T-helper 2 cell (primary cell): Measurements from ENCODE around the gene GP1BA.

Experiments used
- DNase-seq, 5 experiments: peaks; one replicate each; pipeline versions ENCODE4 v3.0.0 to v3.0.0-alpha.2; 2012 to 2022

Gene GP1BA

GRCh38 chr17:4951486-4951885, 19.4 kb downstream of the GP1BA start:
- no peak for DNase-seq

DNA sequence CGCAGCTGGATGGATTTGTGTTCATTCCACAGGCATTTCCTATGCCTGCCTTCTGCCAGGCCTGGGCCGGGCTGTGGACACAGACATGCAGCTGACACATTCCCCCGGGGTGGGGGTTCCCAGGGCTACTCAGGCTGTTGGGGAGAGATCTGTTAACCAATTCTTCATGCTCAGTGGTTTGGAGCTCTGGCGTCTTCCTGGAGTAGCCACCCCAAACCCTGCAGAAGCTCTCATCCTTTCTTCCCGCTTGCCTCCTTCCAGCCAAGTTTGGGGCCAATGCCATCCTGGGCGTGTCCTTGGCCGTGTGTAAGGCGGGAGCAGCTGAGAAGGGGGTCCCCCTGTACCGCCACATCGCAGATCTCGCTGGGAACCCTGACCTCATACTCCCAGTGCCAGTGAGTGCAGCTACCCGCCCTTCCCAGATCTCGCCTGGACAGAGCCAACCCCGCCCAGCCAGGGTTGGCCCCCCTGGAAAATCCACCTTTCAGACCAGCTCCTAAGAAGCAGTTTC, 21.4 kb downstream of the GP1BA start:
- no peak for DNase-seq

GRCh38 chr17:4955091-4955490, 23.0 kb downstream of the GP1BA start:
- DNase-seq: no peak

DNA sequence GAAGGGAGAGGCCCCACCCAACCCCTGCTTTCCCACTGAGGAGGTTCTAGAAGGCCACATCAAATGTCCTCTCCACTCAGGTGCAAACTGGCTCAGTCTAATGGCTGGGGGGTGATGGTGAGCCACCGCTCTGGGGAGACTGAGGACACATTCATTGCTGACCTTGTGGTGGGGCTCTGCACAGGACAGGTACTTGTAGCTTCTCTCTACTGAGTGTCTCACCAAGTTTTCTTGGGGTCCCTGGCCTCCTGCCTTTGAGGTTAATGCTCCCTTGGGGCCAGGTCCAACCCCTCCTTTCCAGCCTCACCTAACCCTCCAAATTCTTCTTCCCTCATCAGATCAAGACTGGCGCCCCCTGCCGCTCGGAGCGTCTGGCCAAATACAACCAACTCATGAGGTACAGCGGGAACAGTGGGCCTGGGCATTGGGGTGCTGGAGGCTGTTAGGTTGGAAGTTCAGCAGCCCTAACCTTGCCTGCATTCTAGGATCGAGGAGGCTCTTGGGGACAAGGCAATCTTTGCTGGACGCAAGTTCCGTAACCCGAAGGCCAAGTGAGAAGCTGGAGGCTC, 24.5 kb downstream of the GP1BA start:
- DNase-seq: peak in 2 of 5 experiments; percentile 27 to 48

DNA sequence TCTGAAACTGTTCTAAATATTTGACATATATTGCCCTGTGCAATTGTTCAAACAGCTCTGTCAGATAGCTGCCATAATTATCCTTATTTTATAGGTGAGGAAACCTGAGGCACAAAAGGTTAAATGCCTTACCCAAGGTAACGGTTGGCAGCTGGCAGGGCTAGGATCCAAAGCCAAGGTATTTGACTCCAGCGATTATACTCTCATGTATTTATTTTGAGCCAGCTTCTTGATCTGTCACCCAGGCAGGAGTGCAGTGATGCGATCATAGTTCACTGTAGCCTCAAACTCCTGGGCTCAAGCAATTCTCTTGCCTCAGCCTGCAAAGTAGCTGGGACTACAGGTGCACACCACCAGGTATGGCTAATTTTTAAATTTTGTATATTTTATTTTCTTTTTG, 26.0 kb downstream of the GP1BA start:
- no peak for DNase-seq

DNA sequence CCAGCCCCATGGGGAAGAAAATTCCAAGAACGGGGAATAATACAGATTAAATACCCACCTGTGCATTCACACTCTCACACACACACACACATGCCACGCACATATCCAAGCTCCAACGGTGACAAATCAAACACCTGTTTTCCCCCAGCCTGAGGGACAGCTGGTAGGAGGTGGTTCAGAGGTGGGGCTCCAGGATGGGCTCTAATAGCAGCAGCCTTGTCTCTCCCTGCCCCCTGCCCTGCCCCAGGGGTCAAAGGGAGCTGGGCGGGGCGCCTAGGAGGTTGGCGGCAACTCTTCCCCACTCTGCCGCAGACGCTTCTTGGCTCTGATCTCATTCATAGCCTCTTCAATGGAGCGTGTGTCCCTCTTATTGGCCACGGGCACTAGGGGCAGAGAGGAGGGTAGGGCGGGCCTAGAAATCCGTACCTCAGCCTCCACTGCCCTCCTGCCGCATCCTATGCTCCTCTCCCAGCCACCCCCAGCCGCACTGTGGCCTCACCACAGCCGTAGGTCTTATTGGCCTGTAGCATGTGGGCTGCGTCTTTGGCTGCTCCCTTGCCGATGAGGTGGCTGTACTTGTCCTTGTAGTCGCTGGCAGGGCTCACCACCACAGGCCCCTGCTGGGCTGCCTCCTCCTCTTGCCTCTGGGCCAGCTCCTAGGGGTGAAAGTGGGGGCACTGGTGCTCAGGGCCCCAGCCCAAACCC, 27.3 kb downstream of the GP1BA start:
- DNase-seq: no peak

DNA sequence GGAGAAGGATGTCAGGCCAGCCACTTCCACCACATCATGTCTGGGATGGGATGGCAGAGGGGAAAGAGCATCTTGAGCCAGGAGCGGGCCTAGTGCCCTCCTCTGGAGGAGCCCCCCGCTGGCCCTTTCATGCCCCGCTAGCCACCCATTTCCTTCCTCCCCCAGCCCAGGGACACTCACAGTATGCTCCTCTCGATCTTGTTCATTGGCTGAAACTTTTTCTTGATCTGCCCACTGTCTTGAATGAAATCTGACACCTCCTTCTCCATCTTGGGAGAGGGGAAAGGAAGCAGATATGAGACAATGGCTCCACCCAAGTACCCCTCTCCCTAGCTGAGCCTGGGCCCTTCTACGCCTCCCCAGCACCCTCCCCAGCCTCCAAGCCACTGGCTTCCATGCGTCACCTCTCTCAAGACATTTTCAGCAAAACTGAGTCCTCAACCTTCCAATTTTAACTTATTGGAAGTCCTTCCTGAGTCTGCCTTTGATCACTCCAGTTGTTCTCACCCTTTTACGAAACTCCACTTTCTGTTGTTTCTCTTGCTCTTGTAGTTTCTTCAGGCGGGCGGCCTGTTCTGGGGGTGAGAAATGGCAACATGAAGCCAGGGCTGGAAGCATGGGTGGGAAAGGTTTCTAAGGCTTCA, 28.3 kb downstream of the GP1BA start:
- no peak for DNase-seq

GRCh38 chr17:4965311-4965986, 33.4 kb downstream of the GP1BA start:
- DNase-seq: no peak

DNA sequence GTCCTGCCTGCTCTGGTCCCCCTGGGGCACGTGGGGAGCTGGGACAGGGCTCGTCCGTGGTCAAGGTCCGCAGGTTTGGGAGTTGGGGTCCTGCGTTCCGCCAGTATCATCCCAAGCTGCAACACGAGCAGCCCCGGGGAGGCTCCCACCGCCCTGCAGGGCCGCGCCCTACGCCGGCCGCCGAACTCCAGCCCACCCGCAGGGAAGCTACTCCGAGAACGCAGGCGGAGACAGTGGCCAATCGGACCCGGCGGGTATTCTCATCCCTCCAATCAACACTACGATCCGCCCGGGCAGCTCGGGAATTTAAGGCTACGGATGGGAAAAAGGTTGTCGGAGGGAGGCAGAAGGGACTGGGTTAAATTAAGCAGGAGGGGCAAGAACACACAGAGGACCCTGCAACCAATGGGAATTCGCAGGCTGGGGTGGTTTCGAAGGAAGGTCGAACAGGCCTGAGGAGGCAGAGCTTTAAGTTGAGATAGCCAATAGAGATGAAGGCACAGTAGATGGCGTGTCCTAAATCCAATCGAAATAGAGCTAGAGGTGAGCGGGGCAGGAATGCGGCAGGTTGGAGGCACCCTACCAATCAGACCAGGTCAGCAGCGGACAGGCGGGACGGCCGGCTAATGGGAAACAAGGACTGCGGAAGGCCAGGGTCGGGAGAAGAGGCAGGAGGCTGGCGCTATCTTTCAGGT, 34.9 kb downstream of the GP1BA start:
- peak; percentile 71 to 100 (median 89) for DNase-seq

DNA sequence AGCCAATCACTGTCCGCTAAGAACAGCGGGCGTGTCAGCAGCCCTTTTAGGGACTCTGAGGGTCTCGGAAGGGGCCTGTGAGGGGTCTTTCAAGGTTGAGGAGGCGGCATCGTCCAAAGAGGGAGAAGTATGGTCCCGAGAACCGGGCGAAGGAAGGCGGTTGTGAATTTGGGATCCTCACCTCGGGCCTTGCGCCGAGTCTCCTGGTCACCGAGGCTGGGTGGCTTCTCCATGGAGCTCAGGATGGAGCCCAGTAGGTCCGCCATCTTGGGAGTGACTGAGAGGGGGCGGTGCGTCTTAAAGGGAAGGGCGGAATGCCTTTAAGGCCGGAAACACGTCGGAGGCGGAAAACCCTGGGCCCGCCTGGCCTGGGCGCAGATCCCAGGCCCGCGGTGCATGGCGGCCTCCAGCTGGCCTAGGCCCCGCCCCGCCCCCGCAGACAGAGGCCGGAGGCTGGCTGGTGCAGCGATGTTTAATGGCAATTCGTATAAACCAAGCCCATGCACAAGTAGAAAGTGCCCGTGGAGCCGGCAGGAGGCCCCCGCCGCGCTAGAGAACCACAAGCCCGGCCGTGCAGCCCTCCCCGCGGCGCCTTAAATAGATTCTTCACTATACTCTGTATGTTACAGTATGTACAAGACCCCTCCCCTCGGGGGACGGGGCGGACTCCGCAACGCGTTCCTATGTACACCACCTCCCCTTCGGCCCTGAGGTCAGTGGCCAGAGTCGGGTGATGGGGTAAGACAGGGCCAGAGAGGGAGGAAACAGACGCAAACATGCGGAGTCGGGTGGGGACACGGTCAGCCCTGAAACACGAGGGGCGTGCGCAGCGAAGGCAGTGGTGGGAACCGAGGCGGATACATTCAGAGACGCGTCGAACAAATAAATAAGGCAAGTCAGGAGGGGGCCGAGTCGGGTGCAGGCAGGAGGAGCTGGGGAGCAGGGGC, 35.7 kb downstream of the GP1BA start, which contains the start of gene SPAG7:
Gene SPAG7 (minus strand): TSS at position 279 of the 947 bp plus-strand sequence. CDS start 13 bp downstream, at position 266.
- DNase-seq: peak; percentile 80 to 97 (median 88)

DNA sequence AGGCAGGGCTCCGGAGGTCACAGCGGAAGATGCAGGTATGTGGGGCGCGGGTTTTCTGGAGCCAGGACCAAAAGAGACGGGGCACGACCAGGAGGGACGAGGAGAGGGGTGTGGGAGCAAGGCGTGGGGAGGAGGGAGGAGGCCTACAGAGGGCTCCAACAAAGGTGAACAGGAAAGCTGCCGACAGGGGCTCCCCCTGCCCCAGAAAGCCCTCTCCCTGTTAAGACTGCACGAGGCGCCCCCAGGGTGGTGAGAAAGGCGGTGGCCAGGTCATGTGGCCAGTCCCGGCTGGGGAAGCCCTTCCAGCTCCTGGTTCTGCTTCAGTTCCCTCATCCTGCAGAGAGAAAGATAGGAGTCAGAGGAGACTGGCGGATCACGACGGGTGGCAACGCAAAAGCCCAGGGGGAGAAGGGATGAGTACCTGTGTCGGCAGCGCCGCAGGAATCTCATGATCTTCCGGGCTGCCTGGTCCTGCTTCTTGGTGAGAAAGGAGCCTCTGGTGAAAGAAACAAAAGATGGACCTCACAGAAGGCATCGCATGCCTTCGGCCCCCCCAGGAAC, 36.5 kb downstream of the GP1BA start:
- DNase-seq: peak in 1 of 5 experiments; percentile 9

DNA sequence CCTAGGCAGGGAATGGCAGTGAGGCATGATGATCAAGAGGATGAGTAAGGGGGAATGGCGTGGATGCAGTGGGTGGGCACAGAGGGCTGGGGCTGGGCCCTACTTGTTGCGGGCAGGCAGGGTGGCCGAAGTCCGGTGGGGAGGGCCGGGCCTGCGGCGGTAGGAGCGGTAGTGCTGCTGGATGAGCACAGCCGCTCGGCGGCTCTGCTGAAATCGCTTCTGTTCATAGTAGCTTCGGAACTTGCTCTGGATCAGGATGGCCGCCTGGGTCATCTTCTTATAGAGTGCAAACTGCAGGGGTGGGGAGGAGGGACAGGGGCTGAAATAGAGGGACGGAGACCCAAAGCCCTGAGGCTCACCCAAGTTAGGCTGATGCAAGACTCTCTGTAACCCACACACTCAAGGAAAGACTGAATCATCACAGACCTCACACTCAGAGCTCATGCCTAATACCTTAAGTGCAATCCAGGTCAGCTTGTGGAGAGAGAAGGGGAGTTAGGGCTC, 37.0 kb downstream of the GP1BA start:
- peak in 3 of 5 experiments; percentile 18 to 57 (median 36) for DNase-seq

- no peak for DNase-seq
Observed at GRCh38 chr17:4969551-4970173, 37.6 kb downstream of the GP1BA start.

DNA sequence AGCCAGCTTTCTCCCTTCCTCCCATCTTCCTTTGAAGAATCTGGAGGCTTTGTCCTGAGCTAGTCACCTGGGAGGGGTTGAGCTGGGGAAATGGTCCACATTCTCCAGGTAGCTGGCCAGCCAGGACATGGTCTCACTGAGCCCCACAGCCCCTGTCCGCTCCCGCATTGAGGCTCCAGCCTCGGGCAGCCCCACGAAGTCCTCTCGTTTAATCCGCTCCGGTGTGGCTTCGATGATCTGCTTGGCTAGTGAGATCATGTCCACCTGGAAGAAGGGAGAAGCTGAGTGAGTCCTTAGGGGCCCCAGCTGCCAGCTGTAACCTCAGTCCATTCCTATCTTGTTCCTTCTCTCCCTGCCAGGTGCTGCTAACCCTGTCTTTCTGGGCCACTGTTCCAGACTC, 38.2 kb downstream of the GP1BA start:
- DNase-seq: no peak

DNA sequence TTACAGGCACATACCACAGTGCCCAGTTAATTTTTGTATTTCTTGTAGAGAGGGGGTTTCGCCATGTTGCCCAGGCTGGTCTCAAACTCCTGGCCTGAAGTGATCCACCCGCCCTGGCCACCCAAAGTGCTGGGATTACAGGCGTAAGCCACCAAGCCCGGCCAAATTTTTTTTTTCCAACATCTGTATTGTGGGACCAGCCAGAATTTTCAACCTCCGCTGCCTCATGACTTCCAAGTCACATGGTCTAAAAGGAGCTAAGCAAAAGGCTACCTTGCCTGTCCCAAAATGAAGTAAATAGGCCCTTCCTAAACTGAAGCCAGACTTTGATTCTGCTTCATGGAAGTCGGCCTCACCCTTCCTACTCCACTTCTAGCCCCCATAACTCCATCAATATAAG, 39.7 kb downstream of the GP1BA start:
- DNase-seq: no peak

DNA sequence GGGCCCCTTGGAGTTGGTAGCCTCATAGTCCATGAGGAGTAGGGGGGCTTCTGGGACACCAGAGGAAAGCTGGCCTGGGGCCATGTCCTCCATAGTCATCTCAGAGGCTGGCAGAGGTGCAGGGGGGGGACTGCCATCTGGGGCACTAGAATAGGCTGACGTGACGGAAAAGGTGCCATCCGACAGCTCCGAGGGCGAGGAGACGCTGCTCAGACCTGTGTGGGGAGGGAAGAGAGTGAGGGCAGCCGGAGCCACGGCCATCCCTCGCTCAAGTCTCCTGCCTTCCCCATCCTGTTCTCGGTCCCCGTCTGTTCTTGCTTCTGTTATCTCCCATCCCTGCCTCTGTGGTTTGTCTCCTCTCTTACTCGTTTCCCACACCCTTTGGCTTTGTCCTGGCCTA, 40.2 kb downstream of the GP1BA start:
- no peak for DNase-seq

DNA sequence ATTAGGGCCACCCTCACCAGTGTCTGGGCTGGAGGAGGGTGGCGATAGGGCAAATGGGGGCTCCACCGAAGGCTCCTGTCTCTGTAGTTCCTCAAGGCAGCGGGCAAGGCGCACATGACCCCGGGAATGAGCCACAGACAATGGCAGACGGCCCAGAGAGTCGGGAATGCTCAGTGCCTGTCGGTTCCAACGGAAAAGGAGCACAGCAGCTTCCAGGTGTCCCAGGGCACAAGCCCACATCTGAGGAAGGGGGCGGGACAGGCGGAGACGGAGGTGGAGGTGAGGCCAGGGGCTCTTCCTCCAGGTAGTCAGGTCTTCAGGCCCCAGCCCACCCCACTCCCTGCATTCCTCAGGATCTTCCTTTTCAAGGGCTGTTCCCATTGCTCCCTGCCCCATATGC, 40.7 kb downstream of the GP1BA start:
- DNase-seq: no peak

DNA sequence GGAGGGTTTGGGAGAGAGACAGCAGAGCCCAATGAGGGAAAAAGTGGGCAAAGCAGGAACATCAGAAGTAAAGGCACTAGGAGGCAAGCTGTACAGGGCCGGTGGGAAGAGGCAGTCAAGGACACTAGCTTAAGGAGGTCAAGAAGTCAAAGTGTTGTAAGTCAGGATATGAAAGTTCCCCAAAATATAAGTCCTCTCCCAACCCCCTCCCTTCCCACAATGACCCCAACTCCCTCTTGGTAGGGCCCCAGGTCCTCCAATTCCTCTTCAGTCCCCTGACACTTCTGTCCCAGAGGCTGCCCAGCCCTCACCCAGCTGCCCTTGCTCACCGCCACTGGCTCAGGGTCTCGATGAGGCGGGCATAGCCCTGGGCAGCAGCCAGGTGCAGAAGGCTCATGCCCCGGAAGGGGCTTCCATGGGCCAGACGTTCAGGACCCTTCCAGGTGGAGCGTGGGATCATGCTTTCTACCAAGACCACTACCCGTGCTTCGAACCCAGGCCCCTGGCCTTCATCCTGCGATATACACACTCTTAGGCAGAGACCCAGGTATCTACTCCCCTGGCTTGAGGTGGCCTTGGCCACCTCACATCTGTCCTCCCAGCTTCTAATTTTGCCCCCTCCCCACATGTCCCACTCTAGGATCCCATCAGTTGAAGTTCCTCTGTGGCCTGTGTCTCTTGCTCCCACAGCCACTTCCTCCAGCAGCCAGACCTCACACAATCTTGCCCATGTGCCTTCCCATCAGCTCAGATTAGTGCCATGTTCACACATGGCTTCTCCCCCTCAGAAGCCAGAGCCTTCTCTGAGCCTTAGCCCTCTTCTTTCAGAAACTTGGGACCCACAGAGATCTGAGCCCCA, 41.4 kb downstream of the GP1BA start:
- DNase-seq: no peak

- DNase-seq: no peak
Observed at GRCh38 chr17:4974115-4974670, 42.1 kb downstream of the GP1BA start.
